Left lobe of liver (tissue), 2 donors: ENCODE results near the gene CLSTN1. TPM values are rescaled to one million over a fixed set of nuclear protein-coding genes. Genes with fewer than 3 reads are reported as not detected.

ENCODE experiments used
- ATAC-seq: fragments of 200-7000 bp; cut with Tn5 transposase; one replicate; pipeline ENCODE4 v1.9.1; 2020; ENCODE audit warnings: mild to moderate bottlenecking, moderate library complexity
- DNase-seq: peaks from one replicate; pipeline ENCODE4 v3.0.0-alpha.2; 2020; ENCODE audit warnings: low spot score
- total RNA-seq: library from RNA; stranded (reverse); gene quantifications from one replicate; pipeline ENCODE4 v1.2.1, GENCODE V29; 2021
- donor health status: DM: no; HTN: no; CAD: no; lungs with moderate emphysema.
- donor health status: DM: no; HTN: yes; CAD: no.

The CLSTN1 gene
- total RNA-seq, 1 donor from 2014 or later = 8.1 TPM

- ATAC-seq = no peak
- no peak for DNase-seq
These were observed 133.2 kb downstream of the CLSTN1 start for GRCh38 chr1:9690440-9691107.

DNA sequence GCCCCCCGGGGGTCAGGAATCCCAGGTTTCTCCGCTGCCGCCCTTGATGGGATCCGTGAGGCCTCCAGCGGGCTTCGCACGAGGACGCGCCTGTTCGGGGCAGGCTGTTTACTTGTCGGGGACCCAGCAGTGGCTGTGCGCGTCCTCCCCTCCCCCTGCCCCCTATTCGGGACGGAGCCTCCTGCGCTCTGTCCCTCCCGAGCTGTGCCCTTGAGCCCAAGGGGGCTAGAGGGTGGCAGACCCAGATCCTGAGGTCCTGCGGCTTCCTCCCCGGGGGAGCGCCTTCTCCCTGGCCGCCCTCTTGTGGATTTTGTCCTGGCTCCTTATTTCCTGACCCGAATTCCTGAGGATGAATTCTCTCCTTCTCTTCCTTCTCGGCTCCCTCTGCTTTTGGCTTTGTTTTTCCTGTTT lies 133.8 kb downstream of the CLSTN1 start:
- DNase-seq (no peak), ATAC-seq (no peak)

DNA sequence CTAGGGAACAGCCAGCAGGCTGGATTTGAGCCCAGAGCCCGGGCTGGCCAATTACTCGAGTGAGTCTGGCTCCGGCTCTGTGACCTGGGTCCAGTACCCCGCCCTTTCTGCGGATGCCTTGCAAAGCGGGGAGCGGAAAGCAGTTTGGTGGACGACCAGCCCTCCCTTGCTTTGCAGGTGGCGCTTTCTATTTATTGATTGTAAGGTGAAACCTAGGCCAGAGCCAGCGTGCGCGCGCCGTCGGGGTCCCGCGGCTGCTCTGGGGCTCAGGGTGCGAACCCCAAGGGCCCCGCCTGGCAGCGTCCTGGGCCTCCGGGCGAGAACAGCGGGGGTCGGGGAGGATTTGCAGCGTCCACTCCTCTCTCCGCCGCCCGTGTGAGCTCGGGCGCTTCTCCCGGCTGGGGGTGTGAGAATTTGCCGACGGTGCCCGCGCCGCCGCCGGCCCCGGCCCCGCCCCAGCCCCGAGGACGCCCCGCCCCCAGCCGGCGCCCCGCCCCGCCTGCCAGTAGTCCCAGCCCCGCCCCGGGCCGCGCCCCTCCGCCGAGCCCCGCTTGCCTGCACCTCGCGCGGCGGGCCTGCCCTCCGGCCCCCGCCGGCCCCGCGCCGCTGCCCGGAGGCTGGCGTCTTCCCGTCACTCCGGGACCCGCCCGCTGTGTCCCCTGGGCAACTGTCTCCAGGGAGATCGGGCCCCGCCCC lies 134.6 kb downstream of the CLSTN1 start:
- DNase-seq (peak; percentile 84), ATAC-seq (peak; percentile 94)

GRCh38 chr1:9688599-9688998 lies 135.2 kb downstream of the CLSTN1 start:
- no peak for DNase-seq
- ATAC-seq = no peak

DNA sequence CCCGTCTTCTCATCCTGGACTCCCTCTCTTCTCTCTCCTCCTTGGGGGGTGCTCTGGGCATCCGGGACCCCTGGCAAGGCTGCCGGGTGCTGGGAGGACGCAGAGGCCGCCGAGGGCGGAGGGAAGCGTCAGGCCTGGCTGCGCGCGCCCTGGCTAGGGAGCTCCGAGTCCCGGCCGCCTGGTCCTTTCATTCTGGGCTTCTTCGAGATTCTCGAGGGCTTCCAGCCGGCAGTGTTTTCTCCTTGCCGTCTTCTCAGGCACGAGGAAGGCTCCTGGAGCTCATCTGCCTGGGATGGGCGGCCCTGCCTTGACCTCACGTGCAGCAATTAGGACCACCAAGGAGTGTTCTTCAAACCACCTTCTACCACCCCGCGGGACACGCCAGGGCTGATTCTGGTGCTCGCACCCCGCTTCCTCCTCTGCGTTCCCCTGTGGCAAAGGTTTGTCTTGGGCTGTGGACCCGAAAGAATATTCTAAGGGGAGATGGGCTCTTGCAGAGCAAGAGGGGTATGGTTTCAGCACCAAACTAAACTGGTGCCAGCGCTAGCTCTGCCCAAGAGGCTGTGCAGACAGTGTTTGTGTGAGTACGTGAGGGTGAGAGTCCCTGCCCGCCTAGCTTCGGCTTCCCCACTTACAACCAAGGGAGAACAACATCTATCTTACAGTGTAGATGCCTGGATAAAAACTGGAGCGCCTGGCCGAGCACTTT lies 135.7 kb downstream of the CLSTN1 start:
- DNase-seq (no peak), ATAC-seq (no peak)

DNA sequence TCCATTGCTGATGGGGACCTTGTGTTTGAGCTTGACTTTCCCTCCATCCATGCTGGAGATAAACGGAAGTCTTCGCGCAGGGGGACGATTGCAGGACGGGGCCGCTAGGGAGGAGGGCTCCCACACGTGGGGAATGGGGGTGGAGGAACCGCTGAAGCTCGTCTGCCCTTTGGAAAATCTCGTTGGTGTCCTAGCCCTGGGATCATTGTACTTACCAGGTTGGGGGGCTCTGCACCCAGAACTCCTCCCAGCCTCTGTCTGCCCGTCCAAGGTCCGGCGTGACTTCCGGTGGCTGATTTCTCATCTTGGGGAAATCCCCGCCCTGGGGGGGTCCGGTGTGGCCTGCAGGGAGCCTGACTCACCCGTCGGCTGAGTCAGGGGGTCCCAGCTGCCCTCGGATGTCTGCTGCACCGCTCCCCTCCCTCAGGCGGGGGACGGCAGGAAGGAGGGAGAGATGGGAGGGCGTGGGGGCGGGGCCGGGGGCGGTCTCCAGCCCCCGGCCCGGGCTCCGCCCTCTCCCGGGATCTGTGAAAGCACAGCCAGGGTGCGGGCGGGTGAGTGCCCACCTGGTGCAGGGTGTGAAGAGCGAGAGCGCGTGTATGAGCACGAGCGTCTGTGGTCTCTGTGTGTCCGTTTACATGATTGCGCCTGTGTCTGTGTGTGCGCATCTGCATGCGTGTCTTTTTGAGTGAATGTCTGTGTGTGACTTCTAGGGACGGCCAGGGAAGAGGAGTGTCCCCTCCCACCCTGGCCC lies 136.5 kb downstream of the CLSTN1 start:
- ATAC-seq (no peak), DNase-seq (peak; percentile 48)

GRCh38 chr1:9684801-9685200 lies 139.0 kb downstream of the CLSTN1 start:
- DNase-seq (no peak), ATAC-seq (no peak)

GRCh38 chr1:9680828-9681227 lies 142.9 kb downstream of the CLSTN1 start:
- DNase-seq (no peak), ATAC-seq (no peak)

DNA sequence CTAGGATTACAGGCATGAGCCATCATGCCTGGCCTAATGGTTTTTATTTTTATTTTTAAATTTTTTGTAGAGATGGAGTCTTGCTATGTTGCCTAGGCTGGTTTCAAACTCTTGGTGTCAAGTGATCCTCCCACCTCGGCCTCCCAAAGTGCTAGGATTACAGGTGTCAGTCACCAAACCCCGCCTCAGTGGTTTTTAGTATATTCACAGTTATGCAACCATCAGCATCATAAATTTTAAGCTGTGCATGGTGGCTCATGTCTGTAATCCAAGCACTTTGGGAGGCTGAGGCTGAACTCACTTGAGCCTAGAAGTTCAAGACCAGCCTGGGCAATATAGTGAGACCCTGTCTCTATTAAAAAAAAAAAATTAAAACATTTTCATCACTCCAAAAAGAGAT lies 143.7 kb downstream of the CLSTN1 start:
- ATAC-seq (no peak), DNase-seq (no peak)

Other genes starting within 250 kb of the CLSTN1 start
- 2.0 TPM for gene TMEM201, start 235.1 kb downstream of the CLSTN1 start, total RNA-seq
- gene PIK3CD, start 172.2 kb downstream of the CLSTN1 start, total RNA-seq = 2.6 TPM
- 24.2 TPM for gene CTNNBIP1, start 86.3 kb upstream of the CLSTN1 start, total RNA-seq
- 12.7 TPM for gene LZIC, start 119.4 kb upstream of the CLSTN1 start, total RNA-seq
- 7.6 TPM for gene NMNAT1, start 119.5 kb upstream of the CLSTN1 start, total RNA-seq
- 2.5 TPM for gene RBP7, start 173.3 kb upstream of the CLSTN1 start, total RNA-seq
- gene UBE4B, start 209.0 kb upstream of the CLSTN1 start, total RNA-seq = 21.6 TPM